ENCODE measurements around the gene AGT.
"Not testable (repeated sequence)": the region's sequence is repeated elsewhere in the genome, so short reads cannot be mapped to it uniquely, and the experiment has no call there.

The AGT gene

GRCh38 chr1:230706887-230707731 is 6.8 kb downstream of the AGT start:
- no peak for FAIRE-seq

GRCh38 chr1:230706020-230706699 is 7.8 kb downstream of the AGT start:
- FAIRE-seq, result no peak

- no peak for FAIRE-seq
These were observed 8.5 kb downstream of the AGT start for GRCh38 chr1:230705289-230706019.

GRCh38 chr1:230704830-230705229 is 9.1 kb downstream of the AGT start:
- FAIRE-seq, result no peak

GRCh38 chr1:230703679-230704385 is 10.1 kb downstream of the AGT start:
- FAIRE-seq, result no peak

GRCh38 chr1:230702934-230703678 is 10.8 kb downstream of the AGT start:
- FAIRE-seq, result no peak

- no peak for FAIRE-seq
These were observed 11.8 kb downstream of the AGT start for GRCh38 chr1:230701895-230702768.

- no peak for FAIRE-seq
These were observed 12.5 kb downstream of the AGT start for GRCh38 chr1:230701434-230701833.

GRCh38 chr1:230700132-230700531 is 13.8 kb downstream of the AGT start:
- FAIRE-seq, result no peak

GRCh38 chr1:230699716-230700115 is 14.2 kb downstream of the AGT start:
- FAIRE-seq, result no peak

GRCh38 chr1:230698964-230699363 is 15.0 kb downstream of the AGT start:
- FAIRE-seq, result not testable (repeated sequence)

- FAIRE-seq, result no peak
These were observed 15.8 kb downstream of the AGT start for GRCh38 chr1:230698130-230698529.

GRCh38 chr1:230696722-230697437 is 17.0 kb downstream of the AGT start:
- FAIRE-seq, result no peak

GRCh38 chr1:230696218-230696617 is 17.7 kb downstream of the AGT start:
- no peak for FAIRE-seq

GRCh38 chr1:230694991-230695390 is 18.9 kb downstream of the AGT start:
- FAIRE-seq, result no peak

- FAIRE-seq, result no peak
These were observed 19.5 kb downstream of the AGT start for GRCh38 chr1:230694464-230694863.

GRCh38 chr1:230693777-230694176 is 20.1 kb downstream of the AGT start:
- no peak for FAIRE-seq

GRCh38 chr1:230693221-230693620 is 20.7 kb downstream of the AGT start:
- FAIRE-seq, result no peak

GRCh38 chr1:230691615-230692014 is 22.3 kb downstream of the AGT start:
- FAIRE-seq, result no peak

GRCh38 chr1:230690101-230690500 is 23.8 kb downstream of the AGT start:
- no peak for FAIRE-seq

GRCh38 chr1:230686747-230687146 is 27.2 kb downstream of the AGT start:
- no peak for FAIRE-seq
